HG02642 (cell line): ENCODE results near the gene CUEDC1.

Experiments used
- ATAC-seq: cut with Tn5 transposase; IDR thresholded peaks from one replicate; pipeline ENCODE4 v1.9.1; 2021; ENCODE audit warnings: mild to moderate bottlenecking; ENCODE audit not compliant: unreplicated experiment, poor library complexity

CUEDC1 gene

GRCh38 chr17:57818066-57818465, 137.1 kb downstream of the CUEDC1 start:
- no peak for ATAC-seq

- no peak for ATAC-seq
Measured at GRCh38 chr17:57817299-57817698, 137.9 kb downstream of the CUEDC1 start.

GRCh38 chr17:57814421-57814820, 140.8 kb downstream of the CUEDC1 start:
- ATAC-seq = no peak

- no peak for ATAC-seq
Measured at GRCh38 chr17:57811638-57812280, 143.5 kb downstream of the CUEDC1 start.
